Liver (tissue), 9 donors: ENCODE data around the gene CPSF4. TPM values are rescaled to one million over a fixed set of nuclear protein-coding genes. Genes with fewer than 3 reads are reported as not detected.

Experiments used
- DNase-seq: peaks from one replicate; pipeline ENCODE4 v3.0.0-alpha.2; 2017; ENCODE audit warnings: low spot score
- H3K27ac ChIP-seq, 2 donors: one replicate each; pipeline ENCODE4 v1.7.0; 2013; ENCODE audit warnings: inconsistent platforms in 2 of 2, low read length in 2 of 2, control low read depth in 1 of 2, low read depth in 1 of 2, mild to moderate bottlenecking in 1 of 2
- H3K27me3 ChIP-seq, 4 donors: one replicate each; pipeline versions ENCODE4 v1.6.1 to v1.7.0; 2013; ENCODE audit warnings: low read length in 3 of 4, inconsistent platforms in 1 of 4, mild to moderate bottlenecking in 1 of 4, moderate library complexity in 1 of 4; ENCODE audit not compliant: control insufficient read depth in 4 of 4, insufficient read depth in 4 of 4
- H3K36me3 ChIP-seq, 4 donors: one replicate each; pipeline versions ENCODE4 v1.6.1 to v1.7.0; 2013; ENCODE audit warnings: low read length in 3 of 4, mild to moderate bottlenecking in 3 of 4, low read depth in 1 of 4, moderate library complexity in 1 of 4; ENCODE audit not compliant: control insufficient read depth in 4 of 4, insufficient read depth in 3 of 4
- H3K4me1 ChIP-seq, 4 donors: one replicate each; pipeline versions ENCODE4 v1.6.1 to v1.7.0; 2013; ENCODE audit warnings: low read length in 3 of 4, mild to moderate bottlenecking in 3 of 4, moderate library complexity in 1 of 4; ENCODE audit not compliant: control insufficient read depth in 4 of 4, insufficient read depth in 4 of 4
- H3K4me3 ChIP-seq, 3 donors: one replicate each; pipeline versions ENCODE4 v1.6.1 to v1.7.0; 2013; ENCODE audit warnings: low read length in 3 of 3, control low read depth in 1 of 3, low read depth in 1 of 3, mild to moderate bottlenecking in 1 of 3
- H3K9ac ChIP-seq, 2 donors: one replicate each; pipeline ENCODE4 v1.7.0; 2013; ENCODE audit warnings: low read length in 2 of 2, mild to moderate bottlenecking in 2 of 2, moderate library complexity in 2 of 2, control low read depth in 1 of 2, low read depth in 1 of 2
- H3K9me3 ChIP-seq, 4 donors: one replicate each; pipeline versions ENCODE4 v1.6.1 to v1.7.0; 2013; ENCODE audit warnings: low read length in 3 of 4; ENCODE audit not compliant: control insufficient read depth in 4 of 4
- CTCF ChIP-seq: fragments of 150-350 bp; IDR thresholded peaks from 2 replicates; pipeline ENCODE4 v1.5.1; 2017; ENCODE audit warnings: improper control_type of control experiment, low read depth, low read length; ENCODE audit not compliant: missing input control
- EGR1 ChIP-seq, 2 donors: IDR thresholded peaks; 2 replicates each; pipeline ENCODE4 v1.6.1; 2016 to 2018; ENCODE audit warnings: antibody characterized with exemption in 2 of 2, low read depth in 2 of 2
- FOXA1 ChIP-seq: IDR thresholded peaks from 2 replicates; pipeline ENCODE4 v1.6.1; 2016; ENCODE audit warnings: antibody characterized with exemption
- GABPA ChIP-seq, 2 donors: IDR thresholded peaks in 1 of 2; conservative IDR thresholded peaks in 1 of 2; 2 replicates each; pipeline ENCODE4 v1.6.1; 2016; ENCODE audit warnings: antibody characterized with exemption in 2 of 2, mild to moderate bottlenecking in 1 of 2, moderate library complexity in 1 of 2
- HNF4A ChIP-seq, 2 donors: conservative IDR thresholded peaks; 2 replicates each; pipeline ENCODE4 v1.6.1; 2016; ENCODE audit warnings: antibody characterized with exemption in 2 of 2, mild to moderate bottlenecking in 2 of 2
- HNF4G ChIP-seq: IDR thresholded peaks from 2 replicates; pipeline ENCODE4 v1.6.1; 2016; ENCODE audit warnings: antibody characterized with exemption
- JUND ChIP-seq, 2 donors: IDR thresholded peaks; 2 replicates each; pipeline ENCODE4 v1.6.1; 2016; ENCODE audit warnings: antibody characterized with exemption in 2 of 2
- MAX ChIP-seq: IDR thresholded peaks from 2 replicates; pipeline ENCODE4 v1.6.1; 2016; ENCODE audit warnings: antibody characterized with exemption
- REST ChIP-seq: IDR thresholded peaks from 2 replicates; pipeline ENCODE4 v1.6.1; 2016; ENCODE audit warnings: antibody characterized with exemption, mild to moderate bottlenecking
- RXRA ChIP-seq, 2 donors: IDR thresholded peaks; 2 replicates each; pipeline ENCODE4 v1.6.1; 2017 to 2018; ENCODE audit warnings: antibody characterized with exemption in 2 of 2, mild to moderate bottlenecking in 1 of 2
- SP1 ChIP-seq: IDR thresholded peaks from 2 replicates; pipeline ENCODE4 v1.6.1; 2018; ENCODE audit warnings: antibody characterized with exemption, mild to moderate bottlenecking
- YY1 ChIP-seq: IDR thresholded peaks from 2 replicates; pipeline ENCODE4 v1.6.1; 2016; ENCODE audit warnings: antibody characterized with exemption, mild to moderate bottlenecking
- ZBTB33 ChIP-seq: IDR thresholded peaks from 2 replicates; pipeline ENCODE4 v1.6.1; 2016; ENCODE audit warnings: antibody characterized with exemption
- WGBS: extraction: QIAGEN DNeasy Blood & Tissue Kit; methylation state at CpG from one replicate; pipeline ENCODE4 v1.1.7; 2013; 5-methylcytosine and 5-hydroxymethylcytosine counted together
- polyA plus RNA-seq, 2 donors: library from polyadenylated mRNA; stranded (reverse) in 1 of 2; unstranded in 1 of 2; fragments of 200-250 nt in 1 of 2; fragments of >200 nt in 1 of 2; fragmentation: Nextera tagmentation in 1 of 2; extraction: Ambion mirVana in 1 of 2; gene quantifications; one replicate each; pipeline versions ENCODE4 v1.2.1 to v1.2.3, GENCODE V29; 2013 to 2015
- total RNA-seq, 2 donors: library from RNA; depleted of rRNA; stranded (reverse); fragments of >200 nt; gene quantifications; one replicate each; pipeline ENCODE4 v1.2.3, GENCODE V29; 2014
- donor health status: healthy.
- donor health status: healthy.
- donor health status: healthy.
- donor health status: healthy.
- donor health status: healthy.

Gene CPSF4
- total and polyA plus RNA-seq, 4 donors, result 7.1 to 15.3 (median 10.5) TPM

GRCh38 chr7:99392659-99393354, 45.9 kb upstream of the CPSF4 start:
- H3K36me3 ChIP-seq, result peaks cover 9 to 43% (median 14%) of the 10 kb centered on the region in 4 donors
- TF ChIP-seq CTCF (peak; percentile 0), HNF4A (conservative IDR thresholded peaks at IDR 0.05) (no peak)

GRCh38 chr7:99393355-99394187, 45.2 kb upstream of the CPSF4 start:
- Histone ChIP-seq H3K27me3 (no peaks in the 10 kb centered on the region), H3K4me1 (peaks cover 8 to 30% (median 19%) of the 10 kb centered on the region in 4 donors), H3K27ac (no peak overlapping the region), H3K36me3 (peaks cover 7 to 42% (median 16%) of the 10 kb centered on the region in 4 donors), H3K9me3 (no peaks in the 10 kb centered on the region), H3K9ac (no peak overlapping the region), H3K4me3 (peak overlapping the region in 1 of 3 donors; percentile 44)
- no peak for DNase-seq
- 60% methylated on average over 30 of the region's 30 CpGs for WGBS
- TF ChIP-seq RXRA (IDR thresholded peaks at IDR 0.05), result no peak
- no peak for TF ChIP-seq MAX
- TF ChIP-seq FOXA1, result no peak
- TF ChIP-seq SP1, result peak; percentile 2

More at GRCh38 chr7:99392659-99393354, 45.9 kb upstream of the CPSF4 start:
- Histone ChIP-seq H3K4me3 (peak overlapping the region; percentile 22 to 64 (median 44)), H3K4me1 (peaks cover 8 to 30% (median 19%) of the 10 kb centered on the region in 4 donors), H3K27me3 (no peaks in the 10 kb centered on the region), H3K9ac (no peak overlapping the region), H3K9me3 (no peaks in the 10 kb centered on the region), H3K27ac (peak overlapping the region in 1 of 2 donors; percentile 20)
- WGBS, result 8% methylated on average over 68 of the region's 68 CpGs
- DNase-seq, result peak; percentile 81

GRCh38 chr7:99394188-99394502, 44.6 kb upstream of the CPSF4 start:
- no peak for DNase-seq
- Histone ChIP-seq H3K4me3 (no peak overlapping the region), H3K36me3 (peaks cover 7 to 47% (median 16%) of the 10 kb centered on the region in 4 donors), H3K9me3 (no peaks in the 10 kb centered on the region), H3K27ac (no peak overlapping the region), H3K27me3 (no peaks in the 10 kb centered on the region), H3K9ac (no peak overlapping the region), H3K4me1 (peaks cover 8 to 30% (median 19%) of the 10 kb centered on the region in 4 donors)
- WGBS, result 94% methylated on average over 4 of the region's 4 CpGs
- no peak for TF ChIP-seq FOXA1
- TF ChIP-seq HNF4G, result no peak
- TF ChIP-seq REST, result no peak
- no peak for TF ChIP-seq SP1
- TF ChIP-seq GABPA (IDR thresholded peaks at IDR 0.05 in 1 of 2, conservative IDR thresholded peaks at IDR 0.05 in 1 of 2), result no peak
- no peak for TF ChIP-seq JUND (IDR thresholded peaks at IDR 0.05)
- TF ChIP-seq RXRA (IDR thresholded peaks at IDR 0.05), result no peak
- no peak for TF ChIP-seq CTCF
- TF ChIP-seq ZBTB33, result no peak
- no peak for TF ChIP-seq HNF4A (conservative IDR thresholded peaks at IDR 0.05)
- no peak for TF ChIP-seq EGR1 (IDR thresholded peaks at IDR 0.05; ENCODE audit: low read depth in 2 of 2)
- no peak for TF ChIP-seq MAX
- no peak for TF ChIP-seq YY1
